Breast epithelium (tissue), 3 donors: ENCODE measurements around the gene MYLK.

Experiments used
- POLR2A ChIP-seq: fragments of 450-650 bp; IDR thresholded peaks from one replicate; pipeline ENCODE4 v1.6.1; 2016; ENCODE audit warnings: antibody characterized with exemption, mild to moderate bottlenecking, moderate library complexity
- TF ChIP-seq, protein P1 (sequence below), 3 donors: fragments of 450-650 bp; IDR thresholded peaks; one replicate each; pipeline ENCODE4 v1.5.1; 2016 to 2017; ENCODE audit warnings: antibody characterized with exemption in 3 of 3, mild to moderate bottlenecking in 3 of 3, moderate library complexity in 3 of 3

DNA sequence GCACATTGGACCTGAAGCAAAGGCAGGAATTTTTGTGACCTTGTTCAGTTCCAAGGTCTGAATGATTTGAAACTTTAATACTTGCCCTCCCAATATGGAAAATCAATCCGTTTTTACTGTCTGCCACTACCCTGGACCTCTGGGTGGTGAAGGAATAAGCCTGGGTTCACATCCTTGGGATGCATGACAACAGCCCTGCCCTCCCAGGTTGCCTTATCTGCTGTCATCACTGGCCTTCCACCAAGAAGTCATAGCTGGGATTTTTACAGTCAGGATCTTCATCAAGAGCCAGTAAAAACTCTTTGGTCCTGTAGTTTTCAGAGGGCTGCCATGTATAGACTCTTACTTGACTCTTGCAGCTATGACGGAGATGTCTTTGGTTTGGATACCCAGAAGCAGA is 128.6 kb downstream of the MYLK start:
- TF ChIP-seq, protein P1, sequence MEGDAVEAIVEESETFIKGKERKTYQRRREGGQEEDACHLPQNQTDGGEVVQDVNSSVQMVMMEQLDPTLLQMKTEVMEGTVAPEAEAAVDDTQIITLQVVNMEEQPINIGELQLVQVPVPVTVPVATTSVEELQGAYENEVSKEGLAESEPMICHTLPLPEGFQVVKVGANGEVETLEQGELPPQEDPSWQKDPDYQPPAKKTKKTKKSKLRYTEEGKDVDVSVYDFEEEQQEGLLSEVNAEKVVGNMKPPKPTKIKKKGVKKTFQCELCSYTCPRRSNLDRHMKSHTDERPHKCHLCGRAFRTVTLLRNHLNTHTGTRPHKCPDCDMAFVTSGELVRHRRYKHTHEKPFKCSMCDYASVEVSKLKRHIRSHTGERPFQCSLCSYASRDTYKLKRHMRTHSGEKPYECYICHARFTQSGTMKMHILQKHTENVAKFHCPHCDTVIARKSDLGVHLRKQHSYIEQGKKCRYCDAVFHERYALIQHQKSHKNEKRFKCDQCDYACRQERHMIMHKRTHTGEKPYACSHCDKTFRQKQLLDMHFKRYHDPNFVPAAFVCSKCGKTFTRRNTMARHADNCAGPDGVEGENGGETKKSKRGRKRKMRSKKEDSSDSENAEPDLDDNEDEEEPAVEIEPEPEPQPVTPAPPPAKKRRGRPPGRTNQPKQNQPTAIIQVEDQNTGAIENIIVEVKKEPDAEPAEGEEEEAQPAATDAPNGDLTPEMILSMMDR (IDR thresholded peaks at IDR 0.05) = no peak
- no peak for TF ChIP-seq POLR2A
